NCI-H146 treated with DMSO at 0.1 percent for 48 hours (cell line): ENCODE measurements around the gene RHBDD3.
"Not testable (repeated sequence)": the region's sequence is repeated elsewhere in the genome, so short reads cannot be mapped to it uniquely, and the experiment has no call there.

ENCODE experiments used
- DNase-seq: peaks from one replicate; lab custom pipeline; 2025; ENCODE audit not compliant: unreplicated experiment; lab: John Stamatoyannopoulos, UW

The RHBDD3 gene

GRCh38 chr22:29219409-29219782, 48.4 kb downstream of the RHBDD3 start:
- not testable (repeated sequence) for DNase-seq

- no peak for DNase-seq
Observed at GRCh38 chr22:29218758-29219408, 48.9 kb downstream of the RHBDD3 start.

- DNase-seq, result no peak
Observed at GRCh38 chr22:29217827-29218757, 49.7 kb downstream of the RHBDD3 start.

DNA sequence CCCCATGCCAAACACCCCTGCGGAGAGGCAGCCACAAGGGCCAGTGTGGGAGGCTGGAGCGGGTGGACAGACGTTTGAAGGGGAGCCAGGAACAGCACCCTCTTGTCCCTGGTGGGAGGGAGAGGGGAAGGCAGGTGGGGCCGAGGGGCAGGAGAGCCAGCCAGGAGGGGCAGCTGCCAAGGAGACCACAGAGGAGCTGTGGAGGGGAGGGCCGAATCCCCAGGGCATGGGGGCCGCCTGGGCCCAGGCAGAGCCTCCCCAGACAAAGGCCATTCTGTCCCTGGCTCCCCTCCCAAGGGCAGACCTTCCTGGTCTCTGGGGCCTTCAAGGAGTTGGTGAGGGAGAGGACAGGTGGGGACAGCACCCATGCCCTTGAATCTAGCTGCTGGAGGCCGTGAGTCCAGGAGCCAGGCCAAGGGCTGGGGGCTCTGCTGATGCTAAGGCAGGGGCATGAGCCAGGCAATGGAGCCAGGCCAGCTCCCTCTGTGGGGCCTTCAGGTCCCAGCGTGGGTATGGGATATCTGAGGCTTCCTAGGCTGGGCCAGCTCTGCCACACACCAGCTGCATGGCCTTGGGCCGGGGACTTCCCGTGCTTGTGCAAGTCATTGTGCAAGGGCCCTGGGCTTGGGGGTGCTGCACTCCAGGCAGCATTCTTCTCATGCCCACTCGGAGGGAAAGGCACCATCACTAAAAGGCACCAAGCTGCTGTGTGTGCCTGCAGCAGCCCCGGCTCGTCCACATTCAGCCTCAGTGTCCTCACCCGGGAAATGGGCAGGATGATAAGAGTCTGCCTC, 50.7 kb downstream of the RHBDD3 start:
- no peak for DNase-seq

DNA sequence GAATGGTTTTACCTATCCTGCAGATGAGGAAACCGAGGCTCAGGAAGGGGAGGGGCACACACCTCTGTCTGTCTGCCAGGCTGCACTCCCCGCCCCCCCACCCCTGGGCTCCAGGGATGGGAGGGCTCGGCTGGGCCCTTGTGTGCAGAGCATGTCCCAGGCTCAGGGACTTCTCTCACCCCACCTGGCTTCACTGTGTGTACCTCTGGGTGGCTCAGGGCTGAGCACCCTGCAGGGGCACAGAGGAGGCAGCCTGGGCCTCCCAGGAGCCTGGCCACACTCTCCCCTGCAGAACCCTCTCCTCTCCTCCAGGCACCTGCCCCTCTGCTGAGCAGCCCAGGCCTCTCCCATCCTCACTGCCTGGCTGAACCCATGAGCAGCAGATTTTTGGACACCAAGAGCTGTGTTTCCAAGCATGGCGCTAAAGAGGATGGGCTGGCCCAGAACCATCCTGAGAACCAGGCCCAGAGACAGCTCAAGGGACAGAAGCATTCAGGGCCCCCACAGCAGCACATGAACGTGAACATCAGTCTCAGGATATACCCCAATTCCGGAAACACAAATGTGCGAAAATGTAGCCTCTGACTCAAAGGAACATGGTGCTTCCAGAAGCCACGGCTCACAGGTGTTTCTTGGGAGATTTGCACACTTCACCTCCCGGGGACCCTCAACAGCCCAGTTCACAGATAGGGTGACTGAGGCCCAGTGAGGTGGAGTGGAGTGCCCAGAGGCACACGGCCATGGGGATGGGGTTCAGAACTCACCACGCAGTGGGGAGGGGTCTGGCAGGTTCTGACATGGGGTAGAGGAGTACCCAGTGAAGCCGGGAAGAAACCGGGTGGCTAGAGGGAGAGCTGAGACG, 51.5 kb downstream of the RHBDD3 start:
- no peak for DNase-seq

DNA sequence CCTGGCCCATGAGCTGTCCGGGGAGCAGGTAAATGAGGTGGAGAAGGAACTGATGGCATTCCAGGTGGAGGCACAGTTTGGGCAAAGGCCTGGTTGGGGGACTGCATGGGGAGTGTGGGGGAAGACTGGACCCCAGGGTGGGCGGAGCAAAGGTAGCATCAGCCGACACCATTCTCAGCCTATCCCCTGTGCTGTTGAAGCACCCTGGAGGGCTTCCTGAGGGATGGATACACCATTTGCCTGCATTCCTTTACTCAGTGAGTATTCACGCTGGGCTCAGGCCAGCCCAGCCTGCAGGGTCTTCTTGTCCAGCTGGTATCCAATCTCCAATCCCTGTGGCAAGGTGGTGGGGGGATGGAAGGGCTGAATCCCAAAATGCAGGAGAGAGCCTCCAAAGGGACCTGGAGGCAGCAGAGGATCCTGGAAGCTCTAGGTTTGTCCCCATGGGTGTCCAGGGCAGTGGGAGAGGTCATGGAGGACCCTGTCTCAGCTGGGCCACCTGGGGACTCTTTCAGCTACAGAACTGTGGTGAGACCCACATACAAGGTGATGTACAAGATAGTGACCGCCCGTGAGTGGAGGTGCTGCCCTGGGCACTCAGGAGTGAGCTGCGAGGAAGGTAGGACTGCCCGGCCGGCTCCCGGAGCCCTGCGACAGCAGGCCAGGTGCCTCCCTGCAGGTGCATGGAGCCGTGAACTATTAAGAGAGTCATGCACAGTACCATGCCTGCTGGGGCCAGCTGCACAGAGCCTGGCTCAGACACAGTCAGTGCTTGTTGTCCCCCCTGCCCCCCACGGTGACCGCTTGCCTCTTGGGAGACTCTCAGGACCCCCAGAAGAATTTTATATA, 52.5 kb downstream of the RHBDD3 start:
- no peak for DNase-seq

- DNase-seq, result no peak
Observed at GRCh38 chr22:29214232-29214631, 53.5 kb downstream of the RHBDD3 start.

- DNase-seq, result no peak
Observed at GRCh38 chr22:29213493-29213892, 54.3 kb downstream of the RHBDD3 start.

- DNase-seq, result no peak
Observed at GRCh38 chr22:29212743-29213142, 55.0 kb downstream of the RHBDD3 start.

DNA sequence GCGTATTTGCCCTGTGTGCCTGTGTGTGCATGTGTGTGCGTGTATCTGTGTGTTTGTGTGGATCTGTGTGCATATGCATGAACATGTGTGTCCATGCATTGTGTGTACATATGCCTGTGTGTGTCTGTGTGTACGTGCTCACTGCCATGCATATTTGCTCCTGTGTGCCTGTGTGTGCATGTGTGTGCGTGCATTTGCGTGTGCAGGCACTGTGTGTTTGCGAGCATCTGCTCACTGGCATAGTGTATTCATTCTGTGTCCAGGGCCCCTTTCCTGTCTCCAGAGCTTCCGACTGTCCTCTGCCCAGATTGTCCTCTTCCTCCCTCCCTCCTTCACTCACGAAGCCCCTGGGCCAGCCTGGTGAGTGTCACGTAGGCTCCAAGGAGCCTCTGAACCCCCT, 56.3 kb downstream of the RHBDD3 start:
- no peak for DNase-seq

GRCh38 chr22:29211066-29211465, 56.7 kb downstream of the RHBDD3 start:
- no peak for DNase-seq
